H9 (cell line): ENCODE measurements around the gene GSN. TPM values are rescaled to one million over a fixed set of nuclear protein-coding genes. Genes with fewer than 3 reads are reported as not detected.

ENCODE experiments used
- DNase-seq: peaks from one replicate; pipeline ENCODE4 v3.0.0-alpha.2; 2017
- H2AFZ ChIP-seq: one replicate; pipeline ENCODE4 v1.6.1; 2013; ENCODE audit warnings: mild to moderate bottlenecking, low read length, control low read depth, moderate library complexity
- H2AK5ac ChIP-seq: 2 replicates; pipeline ENCODE4 v1.6.1; 2013; ENCODE audit warnings: low read length, control low read depth, mixed read lengths; ENCODE audit not compliant: insufficient read length
- H2BK120ac ChIP-seq: one replicate; pipeline ENCODE4 v1.6.1; 2013; ENCODE audit warnings: low read depth, mild to moderate bottlenecking, low read length, control low read depth, inconsistent platforms; ENCODE audit not compliant: poor library complexity, severe bottlenecking
- H2BK12ac ChIP-seq: 2 replicates; pipeline ENCODE4 v1.6.1; 2013; ENCODE audit warnings: low read length, control low read depth, mixed read lengths, low read depth; ENCODE audit not compliant: insufficient read length
- H2BK15ac ChIP-seq: 2 replicates; pipeline ENCODE4 v1.6.1; 2013; ENCODE audit warnings: low read depth, low read length, control low read depth
- H2BK20ac ChIP-seq: one replicate; pipeline ENCODE4 v1.6.1; 2013; ENCODE audit warnings: low read depth, mild to moderate bottlenecking, low read length, control low read depth, inconsistent platforms; ENCODE audit not compliant: poor library complexity, severe bottlenecking
- H2BK5ac ChIP-seq: 2 replicates; pipeline ENCODE4 v1.6.1; 2013; ENCODE audit warnings: low read length, control low read depth, mixed read lengths; ENCODE audit not compliant: insufficient read length
- H3K14ac ChIP-seq: 2 replicates; pipeline ENCODE4 v1.6.1; 2013; ENCODE audit warnings: low read length, control low read depth; ENCODE audit not compliant: insufficient read depth
- H3K18ac ChIP-seq: 2 replicates; pipeline ENCODE4 v1.6.1; 2013; ENCODE audit warnings: low read depth, mild to moderate bottlenecking, mixed read lengths, low read length, control low read depth; ENCODE audit not compliant: insufficient read length
- H3K23ac ChIP-seq: 2 replicates; pipeline ENCODE4 v1.6.1; 2013; ENCODE audit warnings: low read length, control low read depth, mixed read lengths, low read depth; ENCODE audit not compliant: insufficient read length
- H3K23me2 ChIP-seq: 2 replicates; pipeline ENCODE4 v1.6.1; 2013; ENCODE audit warnings: low read depth, mild to moderate bottlenecking, mixed read lengths, low read length, control low read depth; ENCODE audit not compliant: insufficient read length, poor library complexity, severe bottlenecking
- H3K27ac ChIP-seq: 2 replicates; pipeline ENCODE4 v1.5.1; 2013; ENCODE audit warnings: low read length, control low read depth, mixed read lengths, low read depth; ENCODE audit not compliant: insufficient read length
- H3K27me3 ChIP-seq: 2 replicates; pipeline ENCODE4 v1.6.1; 2013; ENCODE audit warnings: low read length, control low read depth, inconsistent platforms; ENCODE audit not compliant: insufficient read depth
- H3K4ac ChIP-seq: 2 replicates; pipeline ENCODE4 v1.6.1; 2013; ENCODE audit warnings: low read depth, mild to moderate bottlenecking, control low read depth, inconsistent platforms, low read length, moderate library complexity
- H3K4me1 ChIP-seq: 2 replicates; pipeline ENCODE4 v1.6.1; 2013; ENCODE audit warnings: low read length, control low read depth, inconsistent platforms; ENCODE audit not compliant: insufficient read depth
- H3K4me2 ChIP-seq: 2 replicates; pipeline ENCODE4 v1.6.1; 2013; ENCODE audit warnings: low read length, control low read depth, mixed read lengths; ENCODE audit not compliant: insufficient read length, insufficient read depth
- H3K56ac ChIP-seq: 2 replicates; pipeline ENCODE4 v1.6.1; 2013; ENCODE audit warnings: low read depth, mild to moderate bottlenecking, mixed read lengths, low read length, control low read depth; ENCODE audit not compliant: insufficient read length
- H3K79me1 ChIP-seq: 2 replicates; pipeline ENCODE4 v1.6.1; 2013; ENCODE audit warnings: low read depth, mild to moderate bottlenecking, moderate library complexity, low read length, control low read depth, inconsistent platforms; ENCODE audit not compliant: insufficient read depth, poor library complexity, severe bottlenecking
- H3K79me2 ChIP-seq: 2 replicates; pipeline ENCODE4 v1.6.1; 2013; ENCODE audit warnings: low read length, control low read depth, inconsistent platforms; ENCODE audit not compliant: insufficient read depth
- H3K9ac ChIP-seq: 2 replicates; pipeline ENCODE4 v1.6.1; 2013; ENCODE audit warnings: low read length, control low read depth, mixed read lengths; ENCODE audit not compliant: insufficient read length; ENCODE audit errors: extremely low read depth
- H3K9me3 ChIP-seq: one replicate; pipeline ENCODE4 v1.6.1; 2013; ENCODE audit warnings: low read depth, low read length, inconsistent platforms; ENCODE audit not compliant: control insufficient read depth
- H3T11ph ChIP-seq: one replicate; pipeline ENCODE4 v1.6.1; 2013; ENCODE audit warnings: mild to moderate bottlenecking, low read length, control low read depth, inconsistent platforms
- H4K20me1 ChIP-seq: one replicate; pipeline ENCODE4 v1.6.1; 2013; ENCODE audit not compliant: control insufficient read depth, insufficient read length, insufficient read depth
- H4K5ac ChIP-seq: 2 replicates; pipeline ENCODE4 v1.6.1; 2013; ENCODE audit warnings: low read depth, mild to moderate bottlenecking, mixed read lengths, low read length, control low read depth; ENCODE audit not compliant: insufficient read length
- H4K8ac ChIP-seq: replicated peaks from 2 replicates; pipeline ENCODE4 v1.6.1; 2013; ENCODE audit warnings: low read length, control low read depth, mixed read lengths, low read depth; ENCODE audit not compliant: insufficient read length
- H4K91ac ChIP-seq: 2 replicates; pipeline ENCODE4 v1.6.1; 2013; ENCODE audit warnings: low read depth, mild to moderate bottlenecking, moderate library complexity, mixed read lengths, low read length, control low read depth; ENCODE audit not compliant: insufficient read length
- H3K27ac Mint-ChIP-seq, 3 experiments: 2 replicates in 2 of 3; 3 replicates in 1 of 3; pipeline ENCODE4 v1.8.0; 2020 to 2021; ENCODE audit warnings: mixed read lengths in 3 of 3, mild to moderate bottlenecking in 1 of 3, moderate library complexity in 1 of 3
- H3K27me3 Mint-ChIP-seq: 2 replicates; pipeline ENCODE4 v1.8.0; 2021; ENCODE audit warnings: low read depth, mild to moderate bottlenecking, moderate library complexity, mixed read lengths
- H3K36me3 Mint-ChIP-seq, 3 experiments: 2 replicates in 2 of 3; 3 replicates in 1 of 3; pipeline ENCODE4 v1.8.0; 2020 to 2021; ENCODE audit warnings: low read depth in 3 of 3, mixed read lengths in 3 of 3; ENCODE audit not compliant: insufficient read depth in 1 of 3
- H3K4me1 Mint-ChIP-seq, 2 experiments: 2 replicates each; pipeline ENCODE4 v1.8.0; 2020; ENCODE audit warnings: mixed read lengths in 2 of 2
- H3K4me3 Mint-ChIP-seq, 2 experiments: 2 replicates in 1 of 2; 3 replicates in 1 of 2; pipeline ENCODE4 v1.8.0; 2020 to 2021; ENCODE audit warnings: mild to moderate bottlenecking in 2 of 2, mixed read lengths in 2 of 2, moderate library complexity in 1 of 2
- H3K9me3 Mint-ChIP-seq, 2 experiments: 2 replicates in 1 of 2; 3 replicates in 1 of 2; pipeline ENCODE4 v1.8.0; 2020; ENCODE audit warnings: mild to moderate bottlenecking in 2 of 2, mixed read lengths in 2 of 2, moderate library complexity in 1 of 2
- WGBS: extraction: QIAGEN DNeasy Blood & Tissue Kit; methylation state at CpG from one replicate; pipeline ENCODE4 v1.1.7; 2013; ENCODE audit warnings: missing lambda C conversion rate, low lambda C conversion rate, mixed read lengths; ENCODE audit not compliant: insufficient read length; ENCODE audit errors: extremely low coverage; 5-methylcytosine and 5-hydroxymethylcytosine counted together
- total RNA-seq: library from RNA; stranded (reverse); gene quantifications from 2 replicates; pipeline ENCODE4 v1.2.1, GENCODE V29; 2021
- TF ChIP-seq, protein P1 (sequence below): fragments of 200-600 bp; sonication (generic); conservative IDR thresholded peaks from 3 replicates; pipeline ENCODE4 v1.8.0; 2021; ENCODE audit warnings: antibody characterized with exemption, mild to moderate bottlenecking

The GSN gene
- total RNA-seq, 1 experiment from 2014 or later, result 14.9 TPM

GRCh38 chr9:121322037-121322736 is 54.2 kb downstream of the GSN start:
- Histone ChIP-seq H4K8ac (no peak overlapping the region), H3K9ac (no peak overlapping the region), H3K9me3 (no peaks in the 10 kb centered on the region), H2BK5ac (no peak overlapping the region), H3K79me2 (no peaks in the 10 kb centered on the region), H2BK20ac (no peak overlapping the region), H3K79me1 (no peaks in the 10 kb centered on the region), H2AK5ac (no peak overlapping the region), H3K23me2 (no peaks in the 10 kb centered on the region), H3K14ac (no peak overlapping the region), H3T11ph (no peak overlapping the region), H3K27me3 (no peaks in the 10 kb centered on the region), H2BK15ac (no peak overlapping the region), H3K18ac (no peak overlapping the region), H2AFZ (no peak overlapping the region), H3K4ac (no peak overlapping the region), H3K4me2 (no peak overlapping the region), H4K91ac (no peak overlapping the region), H4K20me1 (no peaks in the 10 kb centered on the region), H3K23ac (no peak overlapping the region), H2BK120ac (no peak overlapping the region), H3K4me1 (no peaks in the 10 kb centered on the region), H3K27ac (no peak overlapping the region), H3K56ac (no peak overlapping the region), H4K5ac (no peak overlapping the region), H2BK12ac (no peak overlapping the region)
- no CpG with 5 or more reads among the region's 5 CpGs for WGBS
- TF ChIP-seq, protein P1, sequence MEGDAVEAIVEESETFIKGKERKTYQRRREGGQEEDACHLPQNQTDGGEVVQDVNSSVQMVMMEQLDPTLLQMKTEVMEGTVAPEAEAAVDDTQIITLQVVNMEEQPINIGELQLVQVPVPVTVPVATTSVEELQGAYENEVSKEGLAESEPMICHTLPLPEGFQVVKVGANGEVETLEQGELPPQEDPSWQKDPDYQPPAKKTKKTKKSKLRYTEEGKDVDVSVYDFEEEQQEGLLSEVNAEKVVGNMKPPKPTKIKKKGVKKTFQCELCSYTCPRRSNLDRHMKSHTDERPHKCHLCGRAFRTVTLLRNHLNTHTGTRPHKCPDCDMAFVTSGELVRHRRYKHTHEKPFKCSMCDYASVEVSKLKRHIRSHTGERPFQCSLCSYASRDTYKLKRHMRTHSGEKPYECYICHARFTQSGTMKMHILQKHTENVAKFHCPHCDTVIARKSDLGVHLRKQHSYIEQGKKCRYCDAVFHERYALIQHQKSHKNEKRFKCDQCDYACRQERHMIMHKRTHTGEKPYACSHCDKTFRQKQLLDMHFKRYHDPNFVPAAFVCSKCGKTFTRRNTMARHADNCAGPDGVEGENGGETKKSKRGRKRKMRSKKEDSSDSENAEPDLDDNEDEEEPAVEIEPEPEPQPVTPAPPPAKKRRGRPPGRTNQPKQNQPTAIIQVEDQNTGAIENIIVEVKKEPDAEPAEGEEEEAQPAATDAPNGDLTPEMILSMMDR, result no peak
- H3K27me3 Mint-ChIP-seq, result no peaks in the 10 kb centered on the region; the same call in 1 of the 2 replicates
- H3K4me3 Mint-ChIP-seq, result no peak overlapping the region
- no peak for DNase-seq
- no peaks in the 10 kb centered on the region for H3K9me3 Mint-ChIP-seq
- H3K4me1 Mint-ChIP-seq, result peaks cover 0 to 13% of the 10 kb centered on the region in 2 experiments; a peak in 1 of 4 replicates
- no peak overlapping the region for H3K27ac Mint-ChIP-seq
- H3K36me3 Mint-ChIP-seq, result peaks cover 0 to 11% (median 0%) of the 10 kb centered on the region in 3 experiments; a peak in 2 of 7 replicates
